Activated naive CD8-positive, alpha-beta T cell treated with anti-CD3 and anti-CD28 coated beads, Interleukin-2, amount 50 U/mL, for 24 hours (primary cell): ENCODE results near the gene GYG1.

ENCODE experiments used
- ATAC-seq: fragments of 150-1000 bp; cut with Tn5 transposase; one replicate; pipeline ENCODE4 v1.10.0; 2021
- DNase-seq: peaks from one replicate; pipeline ENCODE4 v3.0.0; 2021
- H3K27ac Mint-ChIP-seq: one replicate; pipeline ENCODE4 v1.8.0; 2021; ENCODE audit warnings: mild to moderate bottlenecking, mixed read lengths
- H3K27me3 Mint-ChIP-seq: one replicate; pipeline ENCODE4 v1.8.0; 2021; ENCODE audit warnings: mixed read lengths
- H3K36me3 Mint-ChIP-seq: one replicate; pipeline ENCODE4 v1.8.0; 2021; ENCODE audit warnings: low read depth, mixed read lengths
- H3K4me1 Mint-ChIP-seq: one replicate; pipeline ENCODE4 v1.8.0; 2021; ENCODE audit warnings: mixed read lengths
- H3K4me3 Mint-ChIP-seq: one replicate; pipeline ENCODE4 v1.8.0; 2021; ENCODE audit warnings: mild to moderate bottlenecking, moderate library complexity, mixed read lengths
- H3K9me3 Mint-ChIP-seq: one replicate; pipeline ENCODE4 v1.8.0; 2021; ENCODE audit warnings: mixed read lengths

GYG1 gene

GRCh38 chr3:148991219-148992026 is at the start of gene GYG1:
GYG1 (plus strand) TSS chr3:148991540; CDS start chr3:148991641, 101 bp downstream.
- DNase-seq = peak; percentile 75
- Mint-ChIP-seq H3K36me3 (peaks cover 11% of the 10 kb centered on the region), H3K9me3 (no peaks in the 10 kb centered on the region), H3K27me3 (no peaks in the 10 kb centered on the region), H3K27ac (peak within 1 kb of the TSS; percentile 79), H3K4me3 (peak within 1 kb of the TSS; percentile 82), H3K4me1 (peaks cover 24% of the 10 kb centered on the region)
- peak; percentile 91 for ATAC-seq

GRCh38 chr3:148943506-148944205 is 47.7 kb upstream of the GYG1 start:
- Mint-ChIP-seq H3K4me3 (no peak overlapping the region), H3K36me3 (no peaks in the 10 kb centered on the region), H3K27me3 (no peaks in the 10 kb centered on the region), H3K4me1 (no peaks in the 10 kb centered on the region), H3K9me3 (no peaks in the 10 kb centered on the region), H3K27ac (no peak overlapping the region)
- DNase-seq (peak; percentile 4), ATAC-seq (peak; percentile 92)

GRCh38 chr3:148945116-148945515 is 46.2 kb upstream of the GYG1 start:
- Mint-ChIP-seq H3K36me3 (no peaks in the 10 kb centered on the region), H3K9me3 (no peaks in the 10 kb centered on the region), H3K4me1 (no peaks in the 10 kb centered on the region), H3K27me3 (no peaks in the 10 kb centered on the region), H3K27ac (no peak overlapping the region), H3K4me3 (no peak overlapping the region)
- DNase-seq = no peak
- ATAC-seq = no peak

- Mint-ChIP-seq H3K4me3 (no peak overlapping the region), H3K4me1 (no peaks in the 10 kb centered on the region), H3K27me3 (peaks cover 2% of the 10 kb centered on the region), H3K27ac (peak overlapping the region; percentile 7), H3K36me3 (no peaks in the 10 kb centered on the region), H3K9me3 (no peaks in the 10 kb centered on the region)
- DNase-seq = no peak
- ATAC-seq = no peak
Observed at GRCh38 chr3:148948913-148949657, 42.3 kb upstream of the GYG1 start.

GRCh38 chr3:148950806-148951205 is 40.5 kb upstream of the GYG1 start:
- Mint-ChIP-seq H3K4me3 (no peak overlapping the region), H3K9me3 (no peaks in the 10 kb centered on the region), H3K36me3 (no peaks in the 10 kb centered on the region), H3K27me3 (peaks cover 2% of the 10 kb centered on the region), H3K27ac (no peak overlapping the region), H3K4me1 (no peaks in the 10 kb centered on the region)
- DNase-seq (no peak), ATAC-seq (peak; percentile 49)

DNA sequence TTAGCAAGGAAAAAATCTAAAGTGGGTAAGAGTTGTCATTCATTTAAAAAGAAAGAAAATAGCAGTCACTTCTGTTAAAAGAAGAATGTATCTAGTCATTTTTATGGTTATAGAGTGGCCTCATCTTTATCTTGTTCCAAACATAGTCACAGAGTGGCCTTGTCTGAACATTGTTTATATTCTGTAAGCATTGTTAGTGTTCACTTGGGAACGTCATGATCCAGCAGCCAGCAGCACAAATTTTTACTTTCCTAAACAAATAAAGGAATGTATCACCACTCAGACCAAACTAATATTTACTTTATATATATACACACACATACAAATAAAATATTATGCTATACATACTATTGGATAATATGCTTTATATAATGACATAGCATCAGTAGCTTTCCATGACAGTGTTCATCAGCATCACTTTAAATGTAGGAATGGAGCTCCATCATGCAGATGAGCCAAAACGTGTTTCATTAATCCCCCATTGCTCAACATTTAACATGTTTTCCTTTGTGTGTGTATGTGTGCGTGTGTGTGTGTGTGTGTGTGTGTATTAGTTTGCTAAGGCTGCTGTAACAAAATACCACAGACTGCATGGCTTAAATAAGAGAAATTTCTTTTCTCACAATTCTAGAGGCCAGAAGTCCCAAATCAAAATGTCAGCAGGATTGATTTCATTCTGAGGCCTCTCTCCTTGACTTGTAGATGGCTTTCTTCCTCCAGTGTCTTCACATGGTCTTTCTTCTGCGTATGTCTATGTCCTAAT is 39.6 kb upstream of the GYG1 start:
- Mint-ChIP-seq H3K27ac (no peak overlapping the region), H3K4me1 (no peaks in the 10 kb centered on the region), H3K4me3 (no peak overlapping the region), H3K9me3 (no peaks in the 10 kb centered on the region), H3K27me3 (peaks cover 2% of the 10 kb centered on the region), H3K36me3 (no peaks in the 10 kb centered on the region)
- ATAC-seq = no peak
- DNase-seq = no peak

- ATAC-seq (no peak), DNase-seq (no peak)
- no peaks in the 10 kb centered on the region for H3K9me3 Mint-ChIP-seq
- H3K4me1 Mint-ChIP-seq = peaks cover 5% of the 10 kb centered on the region
- peaks cover 2% of the 10 kb centered on the region for H3K27me3 Mint-ChIP-seq
- H3K4me3 Mint-ChIP-seq = no peak overlapping the region
- H3K27ac Mint-ChIP-seq = no peak overlapping the region
- no peaks in the 10 kb centered on the region for H3K36me3 Mint-ChIP-seq
Observed at GRCh38 chr3:148953094-148953493, 38.2 kb upstream of the GYG1 start.

- H3K36me3 Mint-ChIP-seq = no peaks in the 10 kb centered on the region
- H3K27ac Mint-ChIP-seq = no peak overlapping the region
- DNase-seq = no peak
- no peak overlapping the region for H3K4me3 Mint-ChIP-seq
- H3K4me1 Mint-ChIP-seq = peaks cover 5% of the 10 kb centered on the region
- H3K27me3 Mint-ChIP-seq = peaks cover 2% of the 10 kb centered on the region
- ATAC-seq = no peak
- no peaks in the 10 kb centered on the region for H3K9me3 Mint-ChIP-seq
Observed at GRCh38 chr3:148954981-148955380, 36.4 kb upstream of the GYG1 start.

DNA sequence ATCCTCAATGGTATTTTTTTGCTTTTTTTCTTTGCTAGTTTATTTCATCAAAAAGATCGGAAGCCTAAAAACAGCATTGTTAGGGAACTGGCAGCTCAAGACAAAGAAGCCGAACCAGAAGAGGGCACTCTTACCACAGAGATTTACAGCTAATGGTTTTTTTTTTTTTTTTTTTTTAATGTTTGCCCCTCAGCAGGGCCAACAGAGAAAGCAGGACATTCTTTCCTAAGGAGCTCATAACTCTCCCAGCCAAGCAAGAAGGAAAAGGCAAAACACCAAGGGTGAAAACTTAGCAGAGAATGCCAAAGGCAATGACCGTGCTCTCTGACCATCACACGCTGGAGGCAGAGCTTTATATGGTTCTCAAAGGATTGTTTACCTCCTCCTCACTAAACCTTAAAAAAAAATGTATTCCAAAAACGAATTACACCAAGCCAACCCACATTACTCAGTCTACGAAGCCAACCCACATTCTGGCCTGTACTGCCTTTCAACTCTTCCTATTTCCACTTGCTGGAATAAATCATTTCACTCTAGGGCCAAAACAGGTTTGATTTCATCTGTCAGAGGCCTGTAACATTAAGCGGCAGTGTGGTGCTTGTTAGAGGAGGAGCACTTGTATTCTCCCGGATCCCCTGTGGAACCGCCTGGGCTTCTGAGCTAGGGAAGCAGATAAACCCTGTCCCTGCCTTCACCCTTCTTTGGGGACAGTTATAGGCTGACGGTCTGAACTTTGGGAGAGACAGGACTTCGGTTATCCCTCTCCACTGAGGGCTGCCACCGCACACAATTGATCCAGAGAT is 35.6 kb upstream of the GYG1 start:
- no peaks in the 10 kb centered on the region for H3K36me3 Mint-ChIP-seq

DNA sequence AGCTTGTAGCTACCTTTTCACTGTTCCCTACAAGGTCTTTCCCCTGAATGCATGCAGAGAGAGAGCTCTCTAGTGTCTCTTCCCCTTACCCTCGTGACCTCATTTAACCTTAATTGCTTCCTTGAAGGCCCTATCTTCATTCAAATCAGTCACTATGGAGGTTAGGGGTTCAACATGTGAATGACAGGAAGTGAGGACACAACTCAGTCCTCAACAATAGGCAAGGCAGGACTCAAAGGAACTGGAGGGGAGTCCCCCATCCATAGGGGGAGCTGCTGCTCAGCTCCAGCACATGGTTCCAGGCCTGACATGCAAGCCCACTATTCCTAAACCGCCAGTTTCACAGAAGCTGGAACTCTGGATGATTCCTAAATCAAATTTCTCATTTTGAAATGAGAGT is 33.8 kb upstream of the GYG1 start:
- ATAC-seq = peak; percentile 52

More for the DNA sequence above, 35.6 kb upstream of the GYG1 start:
- Mint-ChIP-seq H3K27me3 (peaks cover 2% of the 10 kb centered on the region), H3K4me3 (no peak overlapping the region), H3K27ac (no peak overlapping the region), H3K9me3 (no peaks in the 10 kb centered on the region), H3K4me1 (peaks cover 5% of the 10 kb centered on the region)
- ATAC-seq (no peak), DNase-seq (peak; percentile 7)

DNA sequence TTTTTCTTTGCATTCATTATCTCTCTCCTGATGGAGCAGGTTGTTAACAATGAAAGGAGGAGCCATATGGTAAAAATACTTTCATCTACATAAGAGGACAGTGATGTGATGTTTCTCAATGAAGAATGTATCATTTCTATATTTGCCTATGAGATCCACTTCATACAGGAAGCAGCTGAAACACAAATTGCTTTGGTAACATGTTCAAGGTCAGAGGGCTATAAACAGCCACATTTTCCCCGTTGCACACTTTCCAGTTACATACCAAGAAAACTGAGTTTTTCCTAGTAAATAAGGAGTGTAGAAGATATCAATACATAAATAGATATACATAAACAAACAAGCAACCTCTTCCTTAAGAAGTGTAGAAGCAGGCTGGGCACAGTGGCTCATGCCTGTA is 32.6 kb upstream of the GYG1 start:
- Mint-ChIP-seq H3K4me1 (peaks cover 5% of the 10 kb centered on the region), H3K27ac (no peak overlapping the region), H3K36me3 (no peaks in the 10 kb centered on the region), H3K27me3 (no peaks in the 10 kb centered on the region), H3K9me3 (no peaks in the 10 kb centered on the region), H3K4me3 (no peak overlapping the region)
- ATAC-seq (no peak), DNase-seq (no peak)

More for the DNA sequence above, 33.8 kb upstream of the GYG1 start:
- no peaks in the 10 kb centered on the region for H3K9me3 Mint-ChIP-seq
- no peak overlapping the region for H3K4me3 Mint-ChIP-seq
- no peaks in the 10 kb centered on the region for H3K36me3 Mint-ChIP-seq
- no peak overlapping the region for H3K27ac Mint-ChIP-seq
- peak; percentile 10 for DNase-seq
- peaks cover 5% of the 10 kb centered on the region for H3K4me1 Mint-ChIP-seq
- peaks cover under 1% of the 10 kb centered on the region for H3K27me3 Mint-ChIP-seq

DNA sequence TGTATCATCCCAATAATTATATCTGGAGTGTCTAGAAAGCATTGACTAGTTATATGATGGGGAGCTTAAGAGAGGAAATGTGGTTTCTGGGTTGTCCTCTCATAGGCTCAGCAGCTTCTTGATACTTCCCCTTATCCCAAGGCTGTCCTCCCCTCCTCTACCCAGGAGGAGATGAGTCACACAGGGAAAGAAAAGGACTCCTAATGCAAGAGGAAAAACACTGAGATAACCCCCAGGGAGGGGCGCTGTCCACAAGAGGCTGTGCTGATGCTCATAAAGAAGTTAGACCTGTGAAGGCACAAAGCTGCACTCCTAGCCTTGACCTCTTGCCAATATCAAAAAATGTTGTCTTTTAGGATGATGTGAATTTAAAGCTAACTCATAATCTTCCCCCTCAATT is 28.8 kb upstream of the GYG1 start:
- no peak overlapping the region for H3K27ac Mint-ChIP-seq
- no peaks in the 10 kb centered on the region for H3K9me3 Mint-ChIP-seq
- no peaks in the 10 kb centered on the region for H3K36me3 Mint-ChIP-seq
- H3K4me1 Mint-ChIP-seq = peaks cover 3% of the 10 kb centered on the region
- H3K4me3 Mint-ChIP-seq = no peak overlapping the region
- ATAC-seq (no peak), DNase-seq (no peak)
- H3K27me3 Mint-ChIP-seq = no peaks in the 10 kb centered on the region

- no peaks in the 10 kb centered on the region for H3K27me3 Mint-ChIP-seq
- no peak overlapping the region for H3K27ac Mint-ChIP-seq
- H3K4me3 Mint-ChIP-seq = no peak overlapping the region
- DNase-seq (no peak), ATAC-seq (no peak)
- no peaks in the 10 kb centered on the region for H3K36me3 Mint-ChIP-seq
- H3K9me3 Mint-ChIP-seq = no peaks in the 10 kb centered on the region
- H3K4me1 Mint-ChIP-seq = no peaks in the 10 kb centered on the region
Observed at GRCh38 chr3:148964809-148965208, 26.5 kb upstream of the GYG1 start.
